KBM-7 (cell line): ENCODE measurements around the gene ZDHHC20.

ENCODE experiments used
- DNase-seq: peaks from one replicate; pipeline ENCODE4 v3.0.0-alpha.2; 2015
- in situ Hi-C: fragments of 300-500 bp; cut with MboI; formaldehyde crosslinking; loops from 2 replicates; pipeline ENCODE4 v1.14.3; 2020; ENCODE audit warnings: low sequenced_read_pairs, low pct_unique_long_range_greater_than_20kb, mixed read lengths

The ZDHHC20 gene

DNA sequence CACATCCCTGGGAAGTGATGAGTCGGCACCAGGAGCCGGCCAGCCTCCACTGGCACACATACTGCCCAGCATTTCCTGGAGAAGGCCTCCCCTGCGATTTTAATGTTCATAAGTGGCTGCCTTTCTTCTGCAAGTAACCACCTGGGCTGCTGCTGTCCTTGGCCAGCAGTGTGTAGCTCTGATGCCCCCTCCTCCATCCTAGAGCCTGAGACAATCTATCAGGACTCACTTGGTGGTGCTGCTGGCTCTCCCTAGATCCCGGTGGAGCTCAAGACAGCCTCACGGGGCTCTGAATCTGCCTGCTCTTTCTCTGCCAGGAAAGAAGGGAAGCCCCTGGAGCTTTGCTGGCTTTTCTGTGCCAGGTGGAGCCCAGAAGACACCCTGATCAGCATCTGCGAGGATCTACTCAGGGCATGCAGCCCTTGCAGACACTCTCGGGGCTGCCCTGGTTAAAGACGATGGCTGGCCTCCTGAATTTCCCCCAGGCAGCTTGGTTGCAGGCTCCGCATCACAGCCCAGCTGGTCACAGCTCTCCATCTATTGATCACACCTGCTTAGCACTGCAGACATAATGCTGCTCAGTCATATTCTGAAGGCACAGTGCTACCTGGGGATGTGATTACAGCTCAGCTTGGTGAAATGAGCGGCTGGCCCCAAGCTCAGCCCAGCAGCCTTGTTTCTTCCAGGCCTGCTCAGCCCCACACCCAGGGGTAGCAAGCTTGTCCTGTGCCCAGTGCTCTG is 122.3 kb downstream of the ZDHHC20 start:
- in situ Hi-C loops: no loop called here
- DNase-seq: no peak

GRCh38 chr13:21333186-21333585 is 125.9 kb downstream of the ZDHHC20 start:
- in situ Hi-C loops: no loop called here
- no peak for DNase-seq

GRCh38 chr13:21330126-21330861 is 128.8 kb downstream of the ZDHHC20 start:
- DNase-seq: no peak
- in situ Hi-C loops: no loop called here

DNA sequence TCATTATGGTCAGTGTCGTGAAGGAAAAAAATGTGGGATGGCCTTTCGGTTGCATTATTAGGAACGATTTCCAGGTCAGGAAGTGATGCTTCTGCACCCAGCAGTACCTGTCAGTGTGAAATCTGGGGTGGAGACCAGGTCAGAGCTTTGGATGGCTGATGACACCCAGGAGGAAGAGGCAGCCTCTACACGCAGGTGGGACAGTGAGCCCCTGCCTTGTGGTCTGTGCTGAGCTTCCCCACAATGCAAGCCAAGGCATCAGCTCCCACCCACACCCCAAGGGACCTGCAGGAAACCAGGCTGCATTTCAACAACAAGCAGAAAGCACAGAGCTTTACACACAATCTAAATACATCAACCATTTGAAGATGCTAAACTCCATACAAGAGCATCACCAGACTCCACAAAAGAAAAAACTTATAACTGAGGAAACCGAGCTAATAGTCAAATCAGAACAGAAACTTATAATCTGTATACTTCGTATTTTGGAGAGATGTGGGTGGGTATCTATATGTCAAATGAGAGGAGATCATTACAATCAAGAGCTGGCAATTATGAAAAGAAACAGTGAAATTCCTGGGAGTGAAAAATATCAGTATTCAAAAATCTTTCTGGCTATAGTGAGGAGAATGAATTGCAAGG is 130.1 kb downstream of the ZDHHC20 start:
- DNase-seq: no peak
- in situ Hi-C loops: no loop called here

- in situ Hi-C loops: no loop called here
- DNase-seq: no peak
These were observed 130.9 kb downstream of the ZDHHC20 start for GRCh38 chr13:21328201-21328600.

DNA sequence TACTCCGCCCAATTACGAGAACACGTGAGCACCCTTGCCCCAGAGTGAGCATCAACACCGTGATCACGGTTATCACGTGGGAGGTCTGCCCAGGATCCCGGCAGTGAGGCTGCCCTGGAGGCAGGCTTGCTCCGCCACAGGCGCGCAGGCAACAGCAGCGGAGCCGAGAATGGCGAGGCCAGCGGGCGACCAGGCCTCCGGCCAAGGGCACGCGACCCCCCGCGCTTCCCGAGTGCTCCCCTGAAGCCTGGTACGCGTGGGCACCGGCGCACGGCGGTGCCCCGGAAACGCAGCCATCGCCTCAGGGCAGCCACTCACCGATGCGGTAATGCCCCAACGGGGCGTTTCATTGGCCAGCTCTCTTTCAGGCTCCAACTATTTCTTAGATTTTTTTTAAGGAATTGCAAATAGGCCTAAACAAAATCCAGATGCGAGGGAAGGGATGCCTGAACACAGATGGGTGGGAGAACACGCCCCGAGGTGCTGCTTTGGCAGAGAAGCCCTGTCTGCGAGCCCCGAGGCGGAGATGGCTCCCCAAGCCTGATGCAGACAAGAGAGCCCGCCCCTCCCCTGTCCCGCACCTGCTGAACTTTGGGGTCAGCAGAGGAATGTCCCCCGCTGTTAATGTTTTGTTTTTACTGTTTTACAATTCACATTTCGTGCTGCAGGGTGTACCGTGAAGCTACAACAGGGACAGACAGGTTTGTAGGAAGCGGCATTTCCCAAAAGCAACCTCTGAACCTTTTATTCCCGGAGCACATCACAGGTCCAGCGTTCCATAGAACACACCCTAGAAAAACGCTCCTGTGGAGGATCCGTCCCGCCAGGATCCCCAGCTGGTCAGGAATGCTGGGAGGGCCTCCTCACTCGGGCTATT is 132.7 kb downstream of the ZDHHC20 start:
- no peak for DNase-seq
- in situ Hi-C loops: no loop called here

DNA sequence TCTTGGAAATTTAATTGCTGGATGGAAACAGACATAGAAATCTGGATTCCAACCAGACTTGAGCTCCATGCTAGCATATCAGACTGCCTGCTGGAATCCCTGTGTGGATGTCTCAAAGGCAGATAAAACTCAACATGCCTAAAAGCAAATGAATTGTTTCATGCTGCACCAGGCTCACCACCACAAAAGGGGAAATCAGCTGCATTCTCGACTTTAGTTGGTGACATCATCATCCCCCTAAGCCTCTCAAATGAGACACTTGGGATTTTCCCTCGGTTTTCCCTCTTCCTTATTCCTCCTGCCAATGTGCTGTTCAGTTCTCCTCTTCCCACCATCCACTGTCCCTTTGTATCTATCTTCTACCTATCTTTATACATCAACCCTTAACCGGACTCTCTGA is 134.3 kb downstream of the ZDHHC20 start:
- in situ Hi-C loops: no loop called here
- no peak for DNase-seq

- no peak for DNase-seq
- in situ Hi-C loops: no loop called here
These were observed 136.1 kb downstream of the ZDHHC20 start for GRCh38 chr13:21322988-21323387.
